SKM-1 treated with dmso at 0.1 percent for 144 hours (cell line): ENCODE measurements around the gene PREX1.
"Not testable (repeated sequence)": the region's sequence is repeated elsewhere in the genome, so short reads cannot be mapped to it uniquely, and the experiment has no call there.

Experiments used
- DNase-seq: peaks from one replicate; lab custom pipeline; 2025; ENCODE audit not compliant: unreplicated experiment; lab: John Stamatoyannopoulos, UW

PREX1 gene, protein sequence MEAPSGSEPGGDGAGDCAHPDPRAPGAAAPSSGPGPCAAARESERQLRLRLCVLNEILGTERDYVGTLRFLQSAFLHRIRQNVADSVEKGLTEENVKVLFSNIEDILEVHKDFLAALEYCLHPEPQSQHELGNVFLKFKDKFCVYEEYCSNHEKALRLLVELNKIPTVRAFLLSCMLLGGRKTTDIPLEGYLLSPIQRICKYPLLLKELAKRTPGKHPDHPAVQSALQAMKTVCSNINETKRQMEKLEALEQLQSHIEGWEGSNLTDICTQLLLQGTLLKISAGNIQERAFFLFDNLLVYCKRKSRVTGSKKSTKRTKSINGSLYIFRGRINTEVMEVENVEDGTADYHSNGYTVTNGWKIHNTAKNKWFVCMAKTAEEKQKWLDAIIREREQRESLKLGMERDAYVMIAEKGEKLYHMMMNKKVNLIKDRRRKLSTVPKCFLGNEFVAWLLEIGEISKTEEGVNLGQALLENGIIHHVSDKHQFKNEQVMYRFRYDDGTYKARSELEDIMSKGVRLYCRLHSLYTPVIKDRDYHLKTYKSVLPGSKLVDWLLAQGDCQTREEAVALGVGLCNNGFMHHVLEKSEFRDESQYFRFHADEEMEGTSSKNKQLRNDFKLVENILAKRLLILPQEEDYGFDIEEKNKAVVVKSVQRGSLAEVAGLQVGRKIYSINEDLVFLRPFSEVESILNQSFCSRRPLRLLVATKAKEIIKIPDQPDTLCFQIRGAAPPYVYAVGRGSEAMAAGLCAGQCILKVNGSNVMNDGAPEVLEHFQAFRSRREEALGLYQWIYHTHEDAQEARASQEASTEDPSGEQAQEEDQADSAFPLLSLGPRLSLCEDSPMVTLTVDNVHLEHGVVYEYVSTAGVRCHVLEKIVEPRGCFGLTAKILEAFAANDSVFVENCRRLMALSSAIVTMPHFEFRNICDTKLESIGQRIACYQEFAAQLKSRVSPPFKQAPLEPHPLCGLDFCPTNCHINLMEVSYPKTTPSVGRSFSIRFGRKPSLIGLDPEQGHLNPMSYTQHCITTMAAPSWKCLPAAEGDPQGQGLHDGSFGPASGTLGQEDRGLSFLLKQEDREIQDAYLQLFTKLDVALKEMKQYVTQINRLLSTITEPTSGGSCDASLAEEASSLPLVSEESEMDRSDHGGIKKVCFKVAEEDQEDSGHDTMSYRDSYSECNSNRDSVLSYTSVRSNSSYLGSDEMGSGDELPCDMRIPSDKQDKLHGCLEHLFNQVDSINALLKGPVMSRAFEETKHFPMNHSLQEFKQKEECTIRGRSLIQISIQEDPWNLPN (N-terminal part only)

DNA sequence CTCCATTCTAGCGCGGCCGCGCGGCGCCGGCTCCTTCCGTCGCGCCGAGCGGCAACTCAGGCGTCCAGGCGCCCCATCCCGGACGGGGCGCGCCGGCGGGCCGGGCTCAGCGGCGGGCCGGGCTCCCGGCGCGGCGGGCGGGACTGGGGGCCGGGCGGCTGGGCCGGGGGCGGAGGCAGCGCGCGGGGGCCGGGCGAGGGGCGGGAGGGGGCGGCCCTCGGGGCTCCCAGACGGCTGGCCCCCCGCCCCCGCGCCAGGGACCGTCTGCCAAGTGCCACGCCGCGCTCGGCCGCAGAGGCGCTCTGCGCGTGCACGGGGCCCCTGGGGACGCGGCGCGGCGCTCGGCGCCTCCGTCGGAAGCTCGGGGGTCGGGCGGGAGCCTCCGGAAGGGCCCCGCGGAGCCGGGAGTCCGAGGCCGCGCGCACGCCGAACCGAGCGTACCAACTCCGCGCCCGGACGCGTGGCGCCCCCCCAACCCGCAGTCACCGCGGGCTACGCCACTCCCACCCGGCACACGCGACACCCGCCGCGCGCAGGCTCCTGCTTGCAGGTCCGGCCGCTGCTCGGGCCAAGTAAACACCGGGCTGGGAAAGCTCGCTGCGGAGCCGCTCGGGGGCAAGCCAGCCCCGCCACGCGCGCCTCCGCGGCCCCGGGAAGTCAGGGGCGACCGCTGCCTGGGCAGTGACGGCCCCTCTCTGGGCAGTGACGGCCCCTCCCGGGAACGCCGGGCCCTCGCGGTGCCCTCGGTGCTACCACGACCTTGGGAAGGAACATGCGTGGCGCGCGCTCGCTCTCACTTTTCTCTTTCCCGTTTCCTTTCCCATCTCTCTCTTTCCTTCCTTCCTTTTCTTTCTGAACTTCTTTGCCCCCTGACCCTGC is at the start of gene PREX1:
Gene PREX1 (minus strand): TSS at position 145 of the 879 bp plus-strand sequence. CDS start 139 bp downstream, at position 6.
- DNase-seq = peak; percentile 76

DNA sequence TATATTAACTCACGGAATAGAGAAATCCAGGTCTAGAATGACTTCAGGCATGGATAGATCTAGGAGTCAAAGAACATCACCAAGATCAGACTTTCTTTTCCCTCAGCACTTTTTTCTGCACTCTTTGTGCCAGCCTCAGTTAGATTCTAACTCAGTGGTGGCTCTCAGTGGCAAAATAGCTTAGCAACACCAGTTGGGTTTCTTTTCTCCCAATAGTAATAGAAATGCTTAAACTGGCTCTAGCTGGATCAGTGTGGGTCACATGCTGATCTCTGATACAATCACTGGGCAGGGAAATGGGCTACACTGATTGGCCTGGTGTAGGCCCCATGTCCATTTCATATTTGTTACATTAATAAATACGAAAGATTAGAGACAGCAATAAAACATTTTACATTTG is 49.5 kb upstream of the PREX1 start:
- DNase-seq = no peak

DNA sequence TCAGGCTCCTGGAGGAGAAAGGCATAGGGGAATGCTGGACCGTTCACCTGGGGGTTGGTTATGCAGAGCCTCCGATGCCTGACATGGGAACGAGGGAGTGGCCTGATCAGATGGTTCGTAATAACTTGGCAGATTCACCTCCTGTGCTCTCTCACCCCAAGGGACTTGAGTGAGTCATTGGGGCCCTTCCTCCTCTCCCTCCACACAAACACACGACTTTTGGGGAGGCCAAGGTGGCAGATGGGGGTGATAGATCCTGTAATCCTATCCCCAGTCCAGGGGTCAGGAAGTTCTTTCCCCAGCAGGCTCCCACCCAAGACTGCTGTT is 48.1 kb upstream of the PREX1 start:
- DNase-seq = no peak

DNA sequence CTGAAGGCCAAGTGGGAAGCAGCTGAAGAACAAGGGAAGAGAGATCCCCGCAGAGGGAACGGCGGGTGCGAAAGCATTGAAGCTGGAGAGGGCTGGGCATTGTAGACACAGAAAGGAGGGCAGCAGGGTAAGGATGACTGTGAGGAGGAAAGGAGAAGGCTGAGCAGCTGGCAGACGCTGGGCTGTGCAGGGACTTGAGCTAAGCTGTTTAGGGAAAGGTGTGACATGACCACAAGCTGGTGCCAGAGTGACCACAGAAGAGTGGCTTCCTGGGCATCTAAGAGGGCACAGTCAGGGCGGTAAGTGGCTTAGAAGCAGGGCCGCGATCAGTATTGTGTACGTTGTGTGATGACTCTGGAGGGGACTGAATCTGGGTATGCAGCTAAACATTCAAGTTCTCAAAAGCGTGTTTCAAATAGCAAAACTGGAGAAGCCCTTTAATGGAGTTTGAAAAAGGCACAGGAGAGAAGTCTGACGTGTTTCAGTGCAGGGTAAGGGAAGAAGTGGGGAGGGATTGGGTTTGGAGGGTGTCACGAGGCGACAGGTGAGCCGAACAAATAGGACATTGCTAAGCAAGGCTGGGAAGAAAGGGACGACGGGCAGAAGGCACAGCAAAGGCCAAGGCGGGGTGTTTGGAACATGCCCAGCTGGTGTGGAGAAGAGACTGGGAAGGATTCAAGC is 47.6 kb upstream of the PREX1 start:
- no peak for DNase-seq

DNA sequence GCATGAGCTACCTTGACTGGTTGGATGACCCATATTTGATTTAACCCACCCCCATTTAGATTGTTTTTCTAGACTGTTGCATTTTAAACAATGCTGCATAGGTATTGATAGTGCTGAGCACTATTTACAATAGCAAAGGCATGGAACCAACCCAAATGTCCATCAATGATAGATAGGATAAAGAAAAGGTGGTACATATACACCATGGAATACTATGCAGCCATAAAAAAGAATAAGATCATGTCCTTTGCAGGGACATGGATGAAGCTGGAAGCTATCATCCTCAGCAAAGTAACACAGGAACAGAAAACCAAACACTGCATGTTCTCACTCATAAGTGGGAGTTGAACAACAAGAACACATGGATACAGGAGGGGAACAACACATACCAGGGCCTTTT is 41.6 kb upstream of the PREX1 start:
- DNase-seq = not testable (repeated sequence)

DNA sequence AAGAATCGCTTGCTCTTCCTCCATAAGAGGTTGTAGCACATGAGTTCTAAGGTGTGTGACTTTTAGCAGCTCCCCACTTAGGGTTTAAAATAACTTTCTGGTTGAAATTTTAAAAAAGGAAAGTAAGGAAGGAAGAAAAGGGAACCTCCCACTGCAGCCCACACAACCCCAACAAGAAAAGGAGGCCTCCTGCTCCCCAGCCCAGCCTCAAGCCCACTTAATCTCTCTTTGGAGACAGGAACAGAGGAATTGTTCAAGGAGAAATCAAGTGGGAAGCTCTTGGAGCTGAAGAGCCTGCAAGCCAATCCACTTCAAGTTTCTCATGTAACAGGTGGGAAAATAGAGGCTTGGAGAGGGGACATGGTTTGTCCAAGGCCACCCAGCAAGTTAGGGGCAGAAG is 39.1 kb upstream of the PREX1 start:
- DNase-seq = no peak

DNA sequence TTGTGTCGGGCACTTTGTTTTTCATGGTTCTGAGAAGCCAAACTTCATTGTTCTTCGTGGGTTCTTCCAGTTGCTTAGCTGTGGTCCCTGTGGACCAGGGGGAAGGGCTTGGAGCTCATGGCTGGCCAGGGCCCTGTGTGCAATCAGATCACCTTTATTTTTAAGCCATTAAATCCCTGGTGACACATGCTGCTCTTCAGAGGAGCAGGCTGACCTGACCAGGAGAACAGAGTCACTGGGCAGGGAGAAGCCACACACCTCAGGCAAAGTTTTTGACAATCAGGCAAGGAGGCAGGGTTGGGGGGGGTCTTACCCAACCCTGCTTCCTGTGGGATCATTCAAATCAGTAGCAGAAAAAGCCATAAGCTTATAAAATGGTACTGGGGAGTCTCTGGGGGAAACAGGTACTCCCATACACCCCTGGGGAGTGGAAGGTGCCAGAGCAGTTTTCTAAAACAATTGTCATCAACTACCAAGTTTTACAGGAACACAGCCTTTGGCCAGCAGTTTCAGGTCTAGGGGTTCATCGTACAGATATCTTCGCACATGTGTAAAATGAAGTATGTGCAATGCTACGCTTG is 37.0 kb upstream of the PREX1 start:
- no peak for DNase-seq

DNA sequence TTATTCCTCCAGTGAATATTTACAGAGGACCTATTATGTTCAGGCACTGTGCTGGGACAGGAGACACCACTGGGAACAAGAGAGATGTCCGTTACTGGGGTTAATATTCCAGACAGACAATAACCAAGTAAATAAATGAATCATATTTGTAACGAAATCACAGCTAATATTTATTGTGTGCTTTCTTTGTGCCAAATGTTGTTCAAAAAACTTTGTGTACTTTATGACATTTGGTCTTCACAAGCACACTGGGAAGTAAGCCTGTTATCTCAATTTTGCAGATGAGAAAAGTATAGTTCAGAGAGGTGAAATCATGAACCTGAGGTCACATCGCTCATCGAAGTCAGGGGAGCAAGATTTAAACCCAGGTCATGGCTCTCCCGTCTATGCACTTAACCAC is 36.5 kb upstream of the PREX1 start:
- no peak for DNase-seq

DNA sequence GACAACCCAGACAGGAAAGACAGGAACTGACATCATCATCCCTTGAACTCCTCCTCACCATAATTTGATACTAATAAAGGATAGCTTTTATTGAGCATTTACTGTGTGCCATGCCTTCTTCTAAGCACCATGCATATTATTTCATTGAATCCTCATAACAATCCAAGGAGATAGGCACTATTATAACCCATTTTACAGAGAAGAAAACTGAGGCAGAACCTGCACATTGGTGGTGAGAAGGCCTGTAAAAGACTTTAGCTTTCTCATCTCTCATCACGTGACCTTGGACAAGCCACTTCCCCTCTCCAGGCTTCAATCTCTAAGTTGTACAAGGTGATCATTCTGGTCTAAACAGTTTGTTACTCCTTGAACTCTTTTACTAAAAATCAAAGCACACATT is 34.5 kb upstream of the PREX1 start:
- DNase-seq = no peak

DNA sequence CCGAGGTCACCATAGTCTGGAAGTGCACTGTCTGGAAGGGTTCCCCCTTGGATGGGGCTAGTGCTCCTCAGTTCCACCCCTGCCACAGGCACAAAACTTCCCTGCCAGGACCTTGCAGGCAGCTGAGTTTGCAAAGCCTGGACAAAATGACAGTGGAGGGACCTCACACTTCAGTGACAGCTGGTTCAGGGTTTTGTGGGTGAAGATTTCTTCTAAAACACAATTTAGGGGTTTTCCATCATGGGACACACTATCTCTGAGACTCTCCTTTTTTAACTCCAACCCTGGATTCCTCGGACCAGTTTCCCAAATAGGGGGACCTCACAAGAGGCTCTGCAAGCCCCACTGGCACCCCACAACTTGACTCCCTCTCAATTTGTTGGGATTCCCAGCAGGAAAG is 33.6 kb upstream of the PREX1 start:
- no peak for DNase-seq

DNA sequence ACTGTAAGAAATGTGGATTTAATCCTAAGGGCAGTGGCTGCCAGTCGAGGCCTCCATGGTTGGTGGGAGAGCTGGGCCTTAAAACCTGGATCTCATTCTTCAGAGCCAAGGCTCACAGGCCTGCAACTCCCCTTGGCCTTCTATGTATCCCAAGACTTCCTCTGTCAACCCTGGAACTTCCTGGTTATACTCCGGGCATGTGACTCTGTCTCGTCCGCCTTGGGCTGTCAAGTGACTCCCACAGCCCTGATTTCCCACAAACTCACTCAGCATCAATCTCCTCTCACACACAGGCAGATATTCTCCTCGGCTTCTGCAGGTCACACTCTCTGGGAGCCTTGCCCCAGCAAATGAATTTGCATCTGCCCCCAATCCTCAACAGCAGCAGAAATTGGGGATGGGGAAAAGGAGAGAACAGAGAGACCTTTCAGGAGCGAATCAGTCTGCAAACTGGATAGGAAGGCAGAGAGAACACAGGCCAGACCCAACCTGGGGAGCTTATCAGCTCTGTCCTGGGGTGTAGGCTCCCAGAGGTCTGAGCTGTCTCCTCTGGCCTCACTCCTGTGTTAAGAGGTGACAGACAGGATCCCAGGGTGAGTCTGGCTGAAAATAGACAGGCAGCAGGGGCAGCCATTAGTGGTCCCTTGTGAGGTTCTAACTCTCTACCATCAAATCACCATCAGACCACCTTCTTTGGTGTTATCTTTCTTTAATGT is 30.4 kb upstream of the PREX1 start:
- no peak for DNase-seq

DNA sequence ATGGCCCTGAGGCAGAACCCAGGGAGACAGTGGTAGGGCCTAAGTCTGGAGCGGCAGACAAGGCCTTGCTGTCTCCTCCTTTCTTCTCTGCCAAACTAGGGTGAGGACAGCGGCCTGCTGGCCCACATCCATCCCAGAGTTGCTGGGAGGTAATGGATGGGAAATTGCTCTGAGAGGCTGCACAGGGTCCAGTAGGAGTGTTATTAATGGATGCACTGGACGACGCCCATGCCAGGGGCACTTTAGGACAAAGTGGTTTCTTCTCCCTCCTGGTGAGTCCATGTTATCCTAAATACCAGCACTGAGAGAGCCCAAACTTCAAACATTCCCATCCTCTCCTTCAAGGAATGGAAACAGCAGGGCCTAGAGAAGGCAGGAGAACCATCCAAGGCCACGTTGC is 28.3 kb upstream of the PREX1 start:
- DNase-seq = no peak

DNA sequence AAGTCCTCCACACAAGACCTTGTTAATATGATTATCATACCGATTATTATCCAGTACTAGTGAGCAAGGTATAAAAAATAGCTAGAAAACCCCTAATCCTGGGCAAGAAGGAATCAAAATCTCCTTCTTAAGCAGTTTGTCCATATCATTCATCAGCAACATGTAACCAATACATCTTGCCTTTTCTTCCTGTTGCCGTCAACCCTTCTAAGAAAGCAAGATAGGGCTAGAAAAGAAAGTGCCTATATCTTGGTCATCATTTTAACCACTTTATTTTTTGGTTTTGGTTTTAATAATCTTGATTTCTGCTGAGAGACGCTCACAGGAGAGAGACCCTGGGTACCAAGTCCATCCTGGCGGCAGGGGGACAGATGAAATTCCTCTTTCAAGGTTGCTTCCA is 27.2 kb upstream of the PREX1 start:
- no peak for DNase-seq

DNA sequence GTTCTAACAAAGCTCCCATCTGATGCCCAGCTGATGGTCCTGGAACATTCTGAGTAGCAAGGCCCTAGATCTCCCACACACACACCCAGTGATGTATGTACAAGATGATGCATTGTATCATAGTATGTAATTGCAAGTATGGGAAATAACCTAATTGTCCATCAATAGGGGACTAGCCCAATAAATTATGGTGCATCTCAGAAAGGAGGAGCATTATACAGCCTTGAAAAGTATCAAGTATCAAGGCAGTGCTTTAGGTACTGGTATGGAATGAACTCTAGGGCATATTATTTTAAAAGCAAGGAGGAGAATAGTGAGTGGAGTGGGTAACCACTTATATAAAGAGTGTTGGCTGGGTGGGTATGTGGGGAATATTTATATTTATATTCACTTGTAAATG is 24.8 kb upstream of the PREX1 start:
- DNase-seq = no peak

DNA sequence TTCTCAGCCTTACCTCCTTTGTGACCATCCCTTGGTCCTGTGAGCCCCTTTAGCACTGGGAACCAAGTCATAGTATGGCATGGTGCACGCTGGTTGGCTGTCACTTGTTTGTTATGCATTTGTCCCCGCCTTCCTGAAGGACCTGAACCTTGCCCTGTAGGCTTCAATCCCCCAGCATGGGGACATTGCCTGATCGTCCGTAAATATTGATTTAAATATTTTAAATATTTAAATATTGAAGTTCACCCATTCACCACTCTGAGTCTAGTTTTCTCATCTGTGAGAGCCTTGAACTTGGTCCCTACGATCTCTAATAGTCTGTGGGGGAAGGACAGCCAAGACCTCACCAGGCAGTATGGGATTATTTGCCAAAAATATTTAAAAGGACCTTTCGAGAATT is 23.8 kb upstream of the PREX1 start:
- no peak for DNase-seq

DNA sequence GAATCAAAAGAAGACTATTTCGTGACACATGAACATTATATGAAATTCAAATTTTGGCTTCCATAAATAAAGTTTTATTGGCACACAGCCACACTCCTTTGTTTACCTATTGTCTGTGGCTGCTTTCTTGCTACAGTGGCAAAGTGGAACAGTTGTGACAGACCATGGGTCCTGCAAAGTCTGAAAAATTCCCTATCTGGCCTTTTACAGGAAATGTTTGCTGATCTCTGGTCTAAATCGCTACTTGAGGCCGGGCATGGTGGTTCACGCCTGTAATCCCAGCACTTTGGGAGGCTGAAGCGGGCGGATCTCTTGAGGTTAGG is 23.1 kb upstream of the PREX1 start:
- DNase-seq = no peak

DNA sequence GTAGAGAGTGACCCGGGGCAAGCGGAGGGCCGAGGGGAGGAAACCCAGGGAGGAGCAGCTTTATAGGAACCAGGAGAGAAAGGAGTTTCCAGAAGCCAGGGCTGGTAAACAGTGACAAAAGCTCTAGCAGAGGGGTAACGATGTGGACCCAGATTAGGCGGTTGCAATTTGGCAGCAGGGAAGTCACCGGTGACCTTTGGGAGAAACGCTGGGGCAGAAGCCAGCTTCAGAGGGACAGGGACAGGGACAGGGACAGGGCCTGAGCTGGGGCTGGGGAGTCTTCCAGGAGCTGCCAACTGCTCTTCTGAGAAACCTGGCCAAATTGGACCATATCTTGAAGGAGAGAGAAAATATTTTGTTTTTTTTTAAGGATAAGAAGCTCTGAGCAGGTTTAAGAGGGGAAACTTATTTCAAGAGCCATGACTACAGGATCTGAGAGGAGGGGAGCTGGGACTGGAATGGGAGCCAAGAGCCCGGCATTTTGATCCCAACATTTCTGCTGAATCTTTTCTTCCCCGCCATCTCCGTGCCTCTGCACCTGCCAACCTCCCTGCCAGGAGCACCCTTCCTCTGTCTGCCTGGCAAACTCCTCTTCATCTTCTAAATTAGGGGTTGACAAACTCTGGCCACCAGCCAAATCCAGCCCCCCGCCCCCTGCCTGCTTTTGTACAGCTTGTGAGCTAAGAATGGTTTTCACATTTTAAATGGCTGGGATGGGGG is 22.6 kb upstream of the PREX1 start:
- no peak for DNase-seq

DNA sequence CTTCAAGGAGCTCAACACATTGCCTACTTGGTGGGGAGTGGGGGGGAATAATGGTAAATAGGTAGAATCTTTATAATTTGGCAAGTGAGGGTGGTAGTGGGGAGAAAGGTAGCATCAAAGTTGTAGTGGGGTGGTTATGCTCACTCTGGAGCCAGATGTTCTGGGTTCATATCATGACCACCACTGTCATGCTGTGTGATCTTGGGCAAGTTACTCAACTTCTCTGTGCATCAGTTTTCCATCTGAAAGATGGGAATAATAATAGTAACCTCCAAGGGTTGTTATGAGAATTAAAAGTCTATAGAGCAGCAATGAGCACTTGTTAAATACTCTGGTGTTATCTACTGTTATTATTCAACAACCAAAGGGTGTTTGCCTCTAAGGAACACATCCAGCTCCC is 22.0 kb upstream of the PREX1 start:
- no peak for DNase-seq

DNA sequence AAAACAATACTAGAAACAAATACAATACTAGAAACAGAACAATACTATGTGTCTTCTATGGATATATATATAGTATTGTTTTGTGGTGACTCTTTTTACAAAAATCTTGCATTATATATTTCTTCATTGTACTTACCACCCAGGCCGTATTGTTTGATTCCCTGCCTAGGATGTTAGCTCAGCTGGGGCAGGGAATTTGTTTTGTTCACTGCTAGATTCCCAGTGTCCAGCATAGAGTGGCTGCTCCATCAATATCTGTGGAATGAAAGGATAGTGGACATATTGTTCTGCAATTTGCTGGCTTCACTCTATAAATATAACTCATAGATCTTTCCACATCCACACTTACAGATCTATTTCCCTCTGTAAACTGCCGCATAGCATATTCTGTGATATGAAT is 21.5 kb upstream of the PREX1 start:
- no peak for DNase-seq
